Calu3 (cell line): ENCODE measurements around the gene CMTM3. TPM values are rescaled to one million over a fixed set of nuclear protein-coding genes. Genes with fewer than 3 reads are reported as not detected.

ENCODE experiments used
- BruUV-seq: library from RNA; stranded (reverse); fragments of 400-500 nt; replicated peaks from 2 replicates; lab custom pipeline; 2021; lab: Mats Ljungman, UMichigan
- CTCF ChIA-PET: fragments of 300-600 bp; sonication (Branson Sonifier 250); formaldehyde crosslinking; loops from one replicate; lab custom pipeline; 2022; ENCODE audit warnings: antibody characterized with exemption; lab: Charles Lee
- DNase-seq: peaks from one replicate; pipeline ENCODE4 v3.0.0; 2022
- H3K27ac Mint-ChIP-seq: one replicate; pipeline ENCODE4 v1.8.0; 2022; ENCODE audit warnings: mixed read lengths; ENCODE audit not compliant: unreplicated experiment
- H3K27me3 Mint-ChIP-seq: one replicate; pipeline ENCODE4 v1.8.0; 2022; ENCODE audit warnings: mixed read lengths; ENCODE audit not compliant: unreplicated experiment
- H3K36me3 Mint-ChIP-seq: one replicate; pipeline ENCODE4 v1.8.0; 2022; ENCODE audit warnings: mild to moderate bottlenecking, moderate library complexity, mixed read lengths; ENCODE audit not compliant: insufficient read depth, unreplicated experiment
- H3K4me1 Mint-ChIP-seq: one replicate; pipeline ENCODE4 v1.8.0; 2022; ENCODE audit warnings: mild to moderate bottlenecking, low read depth, mixed read lengths; ENCODE audit not compliant: unreplicated experiment
- H3K4me3 Mint-ChIP-seq: one replicate; pipeline ENCODE4 v1.8.0; 2022; ENCODE audit warnings: mild to moderate bottlenecking, low read depth, moderate library complexity, mixed read lengths; ENCODE audit not compliant: unreplicated experiment
- H3K9me3 Mint-ChIP-seq: one replicate; pipeline ENCODE4 v1.8.0; 2022; ENCODE audit warnings: low read depth, mixed read lengths; ENCODE audit not compliant: unreplicated experiment
- intact Hi-C: fragments of 100-400 bp; cut with micrococcal nuclease; formaldehyde crosslinking; loops from one replicate; pipeline ENCODE4 v1.10.0; 2022; ENCODE audit not compliant: unreplicated experiment
- total RNA-seq: library from RNA; stranded (reverse); gene quantifications from 2 replicates; pipeline ENCODE4 v1.2.3, GENCODE V29; 2022
- TF ChIP-seq, protein P1 (sequence below): fragments of 200-600 bp; IDR thresholded peaks from one replicate; pipeline ENCODE4 v1.8.0; 2022; ENCODE audit warnings: antibody characterized with exemption; ENCODE audit not compliant: unreplicated experiment

Gene CMTM3
- total RNA-seq, 1 experiment from 2014 or later, result 33.6 TPM

DNA sequence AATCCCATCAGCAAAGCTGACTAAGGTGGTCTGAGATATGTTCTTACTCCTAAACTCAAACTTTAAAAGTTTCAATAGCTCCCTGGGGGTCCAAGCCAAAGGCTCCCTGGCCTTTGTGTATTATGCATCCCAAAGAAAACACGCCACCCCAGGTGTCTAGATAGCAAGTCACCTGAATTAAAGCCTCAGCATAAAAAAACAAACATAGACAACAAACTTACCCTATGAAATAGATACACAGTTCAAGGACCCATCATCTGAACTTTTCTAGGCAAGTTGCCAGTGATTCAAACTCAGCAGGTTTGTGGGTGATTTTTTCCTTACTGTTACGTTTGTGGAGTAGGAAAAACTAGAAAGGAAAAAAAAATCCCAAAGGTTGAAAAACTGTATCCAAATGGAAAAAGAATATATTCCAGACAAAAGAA is 12.5 kb downstream of the CMTM3 start:
- Mint-ChIP-seq H3K36me3 (peaks cover 31% of the 10 kb centered on the region), H3K4me1 (no peaks in the 10 kb centered on the region), H3K27ac (no peak overlapping the region), H3K4me3 (no peak overlapping the region), H3K27me3 (no peaks in the 10 kb centered on the region), H3K9me3 (no peaks in the 10 kb centered on the region)
- intact Hi-C loops, result loop anchor here (10.0 kb wide), 1 partner anchor 78 kb away; the partner anchor contains the start of gene CMTM4
- DNase-seq, result no peak
- CTCF ChIA-PET, result interaction anchor here (1.0 kb wide), 1 partner anchor 8 kb away, joined by 4 read pairs; no protein-coding TSS in a partner anchor
- BruUV-seq, result no TSS peak
- TF ChIP-seq, protein P1, sequence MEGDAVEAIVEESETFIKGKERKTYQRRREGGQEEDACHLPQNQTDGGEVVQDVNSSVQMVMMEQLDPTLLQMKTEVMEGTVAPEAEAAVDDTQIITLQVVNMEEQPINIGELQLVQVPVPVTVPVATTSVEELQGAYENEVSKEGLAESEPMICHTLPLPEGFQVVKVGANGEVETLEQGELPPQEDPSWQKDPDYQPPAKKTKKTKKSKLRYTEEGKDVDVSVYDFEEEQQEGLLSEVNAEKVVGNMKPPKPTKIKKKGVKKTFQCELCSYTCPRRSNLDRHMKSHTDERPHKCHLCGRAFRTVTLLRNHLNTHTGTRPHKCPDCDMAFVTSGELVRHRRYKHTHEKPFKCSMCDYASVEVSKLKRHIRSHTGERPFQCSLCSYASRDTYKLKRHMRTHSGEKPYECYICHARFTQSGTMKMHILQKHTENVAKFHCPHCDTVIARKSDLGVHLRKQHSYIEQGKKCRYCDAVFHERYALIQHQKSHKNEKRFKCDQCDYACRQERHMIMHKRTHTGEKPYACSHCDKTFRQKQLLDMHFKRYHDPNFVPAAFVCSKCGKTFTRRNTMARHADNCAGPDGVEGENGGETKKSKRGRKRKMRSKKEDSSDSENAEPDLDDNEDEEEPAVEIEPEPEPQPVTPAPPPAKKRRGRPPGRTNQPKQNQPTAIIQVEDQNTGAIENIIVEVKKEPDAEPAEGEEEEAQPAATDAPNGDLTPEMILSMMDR, result no peak

DNA sequence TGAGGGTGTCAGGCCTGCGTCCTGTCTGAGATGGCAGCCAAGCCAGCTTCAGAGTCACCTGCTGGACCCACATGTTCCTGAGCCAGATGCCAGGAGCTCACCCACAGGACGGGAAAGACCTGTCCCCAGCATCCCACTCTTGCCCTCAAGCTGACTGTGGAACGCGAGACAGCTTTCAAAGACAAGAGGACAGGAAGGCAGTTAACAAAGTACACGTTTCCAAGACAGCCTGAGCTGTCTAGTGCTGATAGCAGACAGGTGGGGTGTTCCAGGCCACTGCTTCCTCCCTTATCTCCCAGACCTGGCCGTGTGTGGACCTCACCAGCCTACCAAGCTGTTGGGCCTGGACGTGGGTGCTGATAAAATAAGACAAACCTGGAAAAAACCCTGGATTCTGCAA is 13.2 kb downstream of the CMTM3 start:
- no peak overlapping the region for H3K4me3 Mint-ChIP-seq
- no peaks in the 10 kb centered on the region for H3K9me3 Mint-ChIP-seq
- no TSS peak for BruUV-seq
- peaks cover 27% of the 10 kb centered on the region for H3K36me3 Mint-ChIP-seq
- intact Hi-C loops, result loop anchor here (10.0 kb wide), 1 partner anchor 77 kb away; the partner anchor contains the start of gene CMTM4
- H3K4me1 Mint-ChIP-seq, result no peaks in the 10 kb centered on the region
- no peak for DNase-seq
- no peaks in the 10 kb centered on the region for H3K27me3 Mint-ChIP-seq
- TF ChIP-seq, protein P1, result no peak
- H3K27ac Mint-ChIP-seq, result no peak overlapping the region
- CTCF ChIA-PET, result interaction anchor here (1.0 kb wide), 1 partner anchor 9 kb away, joined by 4 read pairs; no protein-coding TSS in a partner anchor

DNA sequence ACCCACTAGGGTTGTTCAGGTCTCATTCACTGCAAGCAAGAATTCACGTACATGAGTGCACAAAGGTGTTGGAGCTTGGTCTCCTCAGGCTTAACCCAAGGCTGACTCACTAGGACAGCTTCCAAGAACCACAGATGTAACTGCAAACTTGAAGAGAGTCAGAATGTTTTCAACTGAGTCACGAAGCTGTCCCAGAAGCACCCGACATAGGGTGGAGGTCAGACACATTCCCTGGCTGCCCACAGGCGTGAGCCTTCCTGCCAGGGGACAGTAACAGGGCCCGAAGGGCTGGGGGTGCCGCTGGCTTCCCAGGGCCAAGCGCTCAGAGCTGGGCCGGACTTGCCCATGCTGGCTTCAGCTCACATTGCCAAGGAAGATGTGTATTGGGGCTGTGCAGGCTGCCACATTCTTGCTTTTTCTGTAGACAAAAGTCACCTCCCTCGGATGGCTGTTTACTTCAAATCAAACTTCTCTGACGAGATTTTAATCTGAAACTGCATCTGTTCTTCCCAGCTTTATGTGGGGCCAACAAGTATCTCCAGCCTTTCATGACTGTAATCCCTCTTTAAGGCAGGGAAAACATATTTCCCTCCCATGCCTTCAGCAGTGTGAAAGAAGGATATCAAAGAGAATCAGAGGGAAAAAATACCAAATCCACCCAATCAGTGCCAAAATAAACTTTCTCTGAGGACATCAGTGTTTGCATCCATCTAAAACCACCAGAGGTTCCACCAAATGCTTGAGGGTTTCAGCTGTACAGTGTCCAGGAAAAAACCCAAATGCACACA is 14.3 kb downstream of the CMTM3 start:
- no peak overlapping the region for H3K4me3 Mint-ChIP-seq
- no peaks in the 10 kb centered on the region for H3K9me3 Mint-ChIP-seq
- H3K4me1 Mint-ChIP-seq, result no peaks in the 10 kb centered on the region
- no peak for DNase-seq
- BruUV-seq, result no TSS peak
- no peaks in the 10 kb centered on the region for H3K27me3 Mint-ChIP-seq
- no peak overlapping the region for H3K27ac Mint-ChIP-seq
- intact Hi-C loops, result loop anchor here (10.0 kb wide), 1 partner anchor 76 kb away; the partner anchor contains the start of gene CMTM4
- CTCF ChIA-PET, result interaction anchor here (0.6 kb wide), 1 partner anchor 475 kb away, joined by 5 read pairs; no protein-coding TSS in a partner anchor
- TF ChIP-seq, protein P1, result no peak
- H3K36me3 Mint-ChIP-seq, result peaks cover 28% of the 10 kb centered on the region

DNA sequence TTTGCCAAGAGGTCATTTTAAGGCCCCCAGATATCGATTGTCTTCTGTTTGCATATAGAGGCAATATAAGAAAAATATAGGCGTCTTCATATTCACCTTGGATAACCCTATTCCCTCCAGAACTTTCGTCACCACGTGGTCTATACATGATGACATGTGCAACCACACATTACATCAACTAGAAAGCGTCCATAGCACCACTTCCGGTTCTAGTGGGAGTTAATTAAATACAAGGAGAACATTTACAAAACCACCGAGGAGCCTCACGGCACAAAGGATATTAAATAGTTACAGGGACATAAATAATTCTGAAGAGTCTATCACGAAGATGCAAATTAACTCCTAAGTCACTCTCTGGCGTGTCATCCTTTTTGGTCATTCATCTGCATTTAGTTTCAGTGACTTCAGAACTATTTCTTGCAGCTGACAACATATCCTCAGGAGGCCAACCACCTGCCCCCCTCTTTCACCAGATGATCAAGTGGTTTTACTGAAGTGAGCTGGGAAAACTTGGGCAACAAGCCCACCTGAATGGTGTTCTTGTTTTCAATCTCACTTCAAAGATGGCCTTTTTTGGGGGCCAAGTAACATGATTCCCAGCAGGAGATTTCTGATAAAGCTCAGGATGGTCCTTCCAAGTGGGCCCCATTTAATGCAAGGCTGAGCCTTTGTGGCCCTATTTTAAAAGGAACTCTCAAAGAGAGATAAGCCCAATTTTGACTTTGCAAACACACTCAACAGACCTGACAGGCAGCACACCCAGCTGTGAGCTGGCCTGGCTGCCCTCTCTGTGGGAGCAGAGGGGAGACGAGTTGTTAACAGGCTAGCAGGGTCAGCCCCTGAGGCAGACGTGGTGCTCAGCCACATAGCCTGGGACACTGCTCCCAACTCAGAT is 15.3 kb downstream of the CMTM3 start:
- no peak overlapping the region for H3K4me3 Mint-ChIP-seq
- intact Hi-C loops, result loop anchor here (10.0 kb wide), 1 partner anchor 75 kb away; the partner anchor contains the start of gene CMTM4
- CTCF ChIA-PET, result interaction anchor here (0.6 kb wide), 1 partner anchor 474 kb away, joined by 5 read pairs; no protein-coding TSS in a partner anchor
- BruUV-seq, result no TSS peak
- no peaks in the 10 kb centered on the region for H3K27me3 Mint-ChIP-seq
- H3K4me1 Mint-ChIP-seq, result no peaks in the 10 kb centered on the region
- peaks cover 22% of the 10 kb centered on the region for H3K36me3 Mint-ChIP-seq
- no peaks in the 10 kb centered on the region for H3K9me3 Mint-ChIP-seq
- DNase-seq, result no peak
- H3K27ac Mint-ChIP-seq, result no peak overlapping the region
- TF ChIP-seq, protein P1, result no peak
